Ramos (cell line): ENCODE data around the gene RPS6KA2.

Experiments
- in situ Hi-C: fragments of 300-500 bp; cut with MboI; formaldehyde crosslinking; loops from one replicate; pipeline ENCODE4 v1.14.3; 2022; ENCODE audit warnings: low sequenced_read_pairs; ENCODE audit not compliant: unreplicated experiment

The RPS6KA2 gene

GRCh38 chr6:166627033-166627874 lies at the start of gene RPS6KA2:
TSS of gene RPS6KA2 (minus strand) at chr6:166627251. CDS start at chr6:166627019, 232 bp downstream.
- in situ Hi-C loops: no loop called here

GRCh38 chr6:166676270-166676860 lies 49.3 kb upstream of the RPS6KA2 start:
- in situ Hi-C loops: no loop called here

- in situ Hi-C loops: no loop called here
These were observed 48.7 kb upstream of the RPS6KA2 start for GRCh38 chr6:166675736-166676135.

- in situ Hi-C loops: no loop called here
These were observed 46.3 kb upstream of the RPS6KA2 start for GRCh38 chr6:166673309-166673708.

- in situ Hi-C loops: no loop called here
These were observed 45.7 kb upstream of the RPS6KA2 start for GRCh38 chr6:166672624-166673206.

GRCh38 chr6:166672146-166672545 lies 45.1 kb upstream of the RPS6KA2 start:
- in situ Hi-C loops: no loop called here

- in situ Hi-C loops: no loop called here
These were observed 44.5 kb upstream of the RPS6KA2 start for GRCh38 chr6:166671434-166672081.

- in situ Hi-C loops: no loop called here
These were observed 43.8 kb upstream of the RPS6KA2 start for GRCh38 chr6:166670894-166671293.

- in situ Hi-C loops: no loop called here
These were observed 43.0 kb upstream of the RPS6KA2 start for GRCh38 chr6:166670013-166670412.

- in situ Hi-C loops: no loop called here
These were observed 41.0 kb upstream of the RPS6KA2 start for GRCh38 chr6:166667796-166668610.

- in situ Hi-C loops: no loop called here
These were observed 37.1 kb upstream of the RPS6KA2 start for GRCh38 chr6:166664135-166664534.

GRCh38 chr6:166663568-166663967 lies 36.5 kb upstream of the RPS6KA2 start:
- in situ Hi-C loops: no loop called here

- in situ Hi-C loops: no loop called here
These were observed 35.6 kb upstream of the RPS6KA2 start for GRCh38 chr6:166662690-166663089.

- in situ Hi-C loops: no loop called here
These were observed 34.5 kb upstream of the RPS6KA2 start for GRCh38 chr6:166661327-166662085.

- in situ Hi-C loops: no loop called here
These were observed 33.2 kb upstream of the RPS6KA2 start for GRCh38 chr6:166660157-166660688.

GRCh38 chr6:166659581-166659980 lies 32.5 kb upstream of the RPS6KA2 start:
- in situ Hi-C loops: no loop called here

- in situ Hi-C loops: no loop called here
These were observed 31.7 kb upstream of the RPS6KA2 start for GRCh38 chr6:166658792-166659150.

GRCh38 chr6:166658115-166658791 lies 31.2 kb upstream of the RPS6KA2 start:
- in situ Hi-C loops: no loop called here

GRCh38 chr6:166657531-166657930 lies 30.5 kb upstream of the RPS6KA2 start:
- in situ Hi-C loops: no loop called here
